Smooth muscle cell of the pulmonary artery (primary cell): Measurements from ENCODE around the gene DDIT3. TPM values are rescaled to one million over a fixed set of nuclear protein-coding genes. Genes with fewer than 3 reads are reported as not detected.

ENCODE experiments used
- total RNA-seq: library from RNA; depleted of rRNA; stranded (reverse); fragments of >200 nt; gene quantifications from 2 replicates; pipeline ENCODE4 v1.2.3, GENCODE V29; 2014

Gene DDIT3
- 42.5 and 66.2 TPM in 2 replicates for total RNA-seq

GRCh38 chr12:57520053-57520818 lies at the start of gene DDIT3:
DDIT3 (minus strand) TSS chr12:57520514; CDS start chr12:57517406, 3,108 bp downstream.

GRCh38 chr12:57549909-57550640 lies 29.8 kb upstream of the DDIT3 start, which contains the start of gene KIF5A:
KIF5A (plus strand) TSS chr12:57550044; CDS start chr12:57550272, 228 bp downstream.

DNA sequence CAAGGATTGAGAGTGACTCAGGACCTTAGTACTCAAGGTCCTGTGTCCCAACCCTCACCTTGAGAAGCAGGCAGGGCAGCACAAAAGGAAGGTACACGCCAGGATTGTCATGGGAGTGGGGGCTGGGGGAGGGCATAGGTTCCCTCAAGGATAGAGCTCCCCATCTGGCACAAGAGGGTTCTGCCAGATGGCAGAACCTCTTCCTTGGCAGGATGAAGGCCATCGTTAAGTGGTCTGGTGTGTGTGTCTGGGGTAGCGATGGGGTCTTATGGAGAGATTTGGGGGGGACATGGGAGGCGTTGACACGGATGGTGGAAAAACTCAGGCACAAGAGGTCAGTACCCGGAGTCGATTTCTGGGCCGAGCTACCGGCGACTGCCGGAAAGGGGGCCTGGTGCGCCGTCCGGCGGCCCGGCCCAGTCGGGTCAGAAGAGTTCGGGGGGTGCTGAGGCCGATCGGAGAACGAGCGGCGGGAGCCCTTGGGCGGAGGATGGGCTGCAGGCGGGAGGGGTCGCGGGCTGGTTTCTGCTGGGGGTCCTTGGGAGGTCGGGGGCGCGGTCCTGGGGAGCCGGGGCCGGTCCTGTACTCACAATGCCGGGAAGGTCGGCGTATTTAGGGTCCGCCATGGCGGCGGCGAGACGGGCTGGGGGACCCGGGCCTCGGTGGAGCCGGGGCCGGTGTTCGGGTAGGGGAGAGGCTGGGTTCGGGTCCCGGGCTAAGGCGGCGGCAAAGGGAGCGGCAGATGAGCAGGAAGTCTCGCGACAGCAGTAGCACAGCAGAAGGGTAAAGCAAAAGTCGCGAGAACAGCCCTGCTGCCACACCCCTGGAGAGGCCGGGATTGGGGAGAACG lies 26.3 kb upstream of the DDIT3 start, which contains the start of gene DCTN2:
TSS of gene DCTN2 (minus strand) at position 755 of the 850 bp plus-strand sequence. CDS start at position 626, 129 bp downstream.

GRCh38 chr12:57522011-57522886 lies 1.9 kb upstream of the DDIT3 start, which contains the start of gene MBD6:
MBD6 (plus strand) TSS chr12:57522824; CDS start chr12:57524304, 1,480 bp downstream.

GRCh38 chr12:57487597-57488401 lies 32.5 kb downstream of the DDIT3 start, which contains the start of gene MARS1:
MARS1 (plus strand) TSS chr12:57488068; CDS start chr12:57488091, 23 bp downstream.

DNA sequence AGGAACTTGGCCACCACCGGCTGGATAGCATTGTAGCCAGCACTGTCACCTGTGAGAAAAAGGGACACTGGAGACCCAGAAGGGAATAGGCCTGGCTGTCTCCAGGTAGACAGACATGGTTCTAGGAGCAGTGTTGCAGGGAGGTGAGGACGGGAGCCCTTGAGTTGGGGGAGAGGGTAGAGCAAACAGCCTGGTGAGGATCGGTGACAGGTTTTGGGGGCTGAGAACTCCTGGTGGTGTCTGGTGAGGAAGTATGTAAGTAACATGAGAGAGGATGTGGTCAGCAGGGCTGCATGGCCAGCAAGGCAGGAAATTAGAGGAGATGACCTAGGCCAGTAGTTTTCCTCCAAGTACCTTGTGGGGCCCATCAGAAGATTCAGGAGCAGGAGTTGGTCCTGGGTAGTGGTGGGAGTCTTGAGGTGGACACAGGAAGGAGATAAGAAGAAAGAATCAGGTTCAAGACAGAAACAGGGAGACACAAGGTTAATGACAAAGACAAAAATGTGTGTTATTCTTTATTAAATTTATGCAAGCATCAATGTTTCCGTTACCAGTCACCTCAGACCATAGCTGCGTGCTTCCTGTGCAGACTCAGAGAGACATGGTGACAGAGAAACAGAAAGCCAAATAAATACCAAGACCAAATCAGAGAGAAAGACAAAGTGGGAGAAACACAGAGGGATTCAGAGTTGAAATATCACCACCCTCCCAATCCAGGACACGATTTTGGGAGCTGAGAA lies 40.8 kb downstream of the DDIT3 start, which contains the start of gene ARHGAP9:
TSS of gene ARHGAP9 (minus strand) at position 491 of the 740 bp plus-strand sequence. CDS start at position 31, 460 bp downstream.

Other genes starting within 250 kb of the DDIT3 start
- 27.4 and 33.8 TPM in 2 replicates for gene R3HDM2, start 89.5 kb downstream of the DDIT3 start, total RNA-seq
- gene INHBC, start 85.7 kb downstream of the DDIT3 start, total RNA-seq: not detected in 2 replicates
- 2.0 and 2.1 TPM in 2 replicates for gene INHBE, start 65.2 kb downstream of the DDIT3 start, total RNA-seq
- 0.26 and 0.76 TPM in 2 replicates for gene GLI1, start 60.7 kb downstream of the DDIT3 start, total RNA-seq
- gene ARHGAP9, start 40.6 kb downstream of the DDIT3 start, total RNA-seq: 0.07 and 0.33 TPM in 2 replicates
- gene MARS1, start 32.4 kb downstream of the DDIT3 start, total RNA-seq: 137 and 193 TPM in 2 replicates
- gene MBD6, start 2.3 kb upstream of the DDIT3 start, total RNA-seq: 8.2 and 15.3 TPM in 2 replicates
- gene DCTN2, start 26.7 kb upstream of the DDIT3 start, total RNA-seq: 99.9 and 100.0 TPM in 2 replicates
- gene KIF5A, start 29.5 kb upstream of the DDIT3 start, total RNA-seq: 0.98 and 2.1 TPM in 2 replicates
- 22.9 and 28.2 TPM in 2 replicates for gene PIP4K2C, start 70.7 kb upstream of the DDIT3 start, total RNA-seq
- 15.6 and 24.3 TPM in 2 replicates for gene DTX3, start 84.3 kb upstream of the DDIT3 start, total RNA-seq
- 31.5 and 31.7 TPM in 2 replicates for gene ARHGEF25, start 90.9 kb upstream of the DDIT3 start, total RNA-seq
- 6.4 and 14.5 TPM in 2 replicates for gene B4GALNT1, start 112.7 kb upstream of the DDIT3 start, total RNA-seq
- 330 and 353 TPM in 2 replicates for gene OS9, start 173.6 kb upstream of the DDIT3 start, total RNA-seq
- gene AGAP2, start 218.2 kb upstream of the DDIT3 start, total RNA-seq: 0.17 and 0.20 TPM in 2 replicates
- gene TSPAN31, start 224.5 kb upstream of the DDIT3 start, total RNA-seq: 51.1 and 81.8 TPM in 2 replicates
- gene CDK4, start 231.8 kb upstream of the DDIT3 start, total RNA-seq: 152 and 184 TPM in 2 replicates
- gene MARCHF9, start 234.6 kb upstream of the DDIT3 start, total RNA-seq: 4.2 and 6.2 TPM in 2 replicates
- gene CYP27B1, start 246.6 kb upstream of the DDIT3 start, total RNA-seq: 0.20 and 0.79 TPM in 2 replicates